Measurements from ENCODE around the gene CYFIP2.

- no peak for TF ChIP-seq EP300 (IDR thresholded peaks at IDR 0.05)
- TF ChIP-seq, protein P1, sequence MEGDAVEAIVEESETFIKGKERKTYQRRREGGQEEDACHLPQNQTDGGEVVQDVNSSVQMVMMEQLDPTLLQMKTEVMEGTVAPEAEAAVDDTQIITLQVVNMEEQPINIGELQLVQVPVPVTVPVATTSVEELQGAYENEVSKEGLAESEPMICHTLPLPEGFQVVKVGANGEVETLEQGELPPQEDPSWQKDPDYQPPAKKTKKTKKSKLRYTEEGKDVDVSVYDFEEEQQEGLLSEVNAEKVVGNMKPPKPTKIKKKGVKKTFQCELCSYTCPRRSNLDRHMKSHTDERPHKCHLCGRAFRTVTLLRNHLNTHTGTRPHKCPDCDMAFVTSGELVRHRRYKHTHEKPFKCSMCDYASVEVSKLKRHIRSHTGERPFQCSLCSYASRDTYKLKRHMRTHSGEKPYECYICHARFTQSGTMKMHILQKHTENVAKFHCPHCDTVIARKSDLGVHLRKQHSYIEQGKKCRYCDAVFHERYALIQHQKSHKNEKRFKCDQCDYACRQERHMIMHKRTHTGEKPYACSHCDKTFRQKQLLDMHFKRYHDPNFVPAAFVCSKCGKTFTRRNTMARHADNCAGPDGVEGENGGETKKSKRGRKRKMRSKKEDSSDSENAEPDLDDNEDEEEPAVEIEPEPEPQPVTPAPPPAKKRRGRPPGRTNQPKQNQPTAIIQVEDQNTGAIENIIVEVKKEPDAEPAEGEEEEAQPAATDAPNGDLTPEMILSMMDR (IDR thresholded peaks at IDR 0.05), result no peak
These were observed 48.5 kb upstream of the CYFIP2 start for GRCh38 chr5:157217289-157218024.

Data from stomach (tissue), 4 donors.